HG02885 (cell line): ENCODE results near the gene RBX1.
"Not testable (repeated sequence)": the region's sequence is repeated elsewhere in the genome, so short reads cannot be mapped to it uniquely, and the experiment has no call there.

Experiments
- ATAC-seq: cut with Tn5 transposase; IDR thresholded peaks from one replicate; pipeline ENCODE4 v1.9.1; 2021; ENCODE audit warnings: mild to moderate bottlenecking; ENCODE audit not compliant: unreplicated experiment, poor library complexity

The RBX1 gene

DNA sequence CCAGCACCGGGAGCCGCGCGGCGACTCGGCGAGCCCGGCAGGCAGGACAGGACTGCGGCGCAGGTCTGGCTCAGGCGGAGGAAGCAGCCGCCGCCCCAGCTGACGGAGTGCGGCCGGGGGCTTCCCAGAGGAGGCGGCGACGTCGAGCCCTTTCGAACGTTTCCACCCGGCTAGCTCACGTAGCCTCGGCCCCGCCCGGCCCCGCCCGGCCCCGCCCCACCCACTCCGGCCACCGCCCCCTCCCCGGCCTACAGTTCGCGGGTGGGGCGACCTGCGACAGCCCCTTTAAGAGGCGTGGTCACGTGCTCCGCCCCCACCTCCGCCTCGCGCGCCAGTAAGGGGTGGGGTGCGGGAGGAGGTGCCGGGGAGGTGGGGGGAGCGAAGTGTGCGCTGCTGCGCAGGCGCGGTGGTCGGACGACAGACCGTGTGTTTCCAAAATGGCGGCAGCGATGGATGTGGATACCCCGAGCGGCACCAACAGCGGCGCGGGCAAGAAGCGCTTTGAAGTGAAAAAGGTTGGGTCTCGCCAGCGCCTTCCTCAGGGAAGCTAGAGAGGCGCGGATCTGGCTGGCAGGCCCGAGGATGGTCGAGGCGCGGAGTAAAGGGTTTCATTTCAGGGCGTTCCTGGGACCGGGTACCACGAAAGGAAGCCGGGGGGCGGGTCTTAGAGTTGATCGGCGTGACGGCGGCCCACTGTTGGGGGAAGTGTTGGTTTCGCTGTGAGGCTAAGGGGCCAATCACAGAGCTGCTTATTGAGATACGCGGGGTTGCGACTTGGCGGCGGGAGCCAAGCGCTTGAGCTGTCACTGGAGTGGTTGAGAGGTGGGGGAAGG, at the start of gene RBX1:
RBX1 (plus strand) TSS at position 417 of the 833 bp plus-strand sequence; CDS start at position 438, 21 bp downstream.
- peak; percentile 79 for ATAC-seq

DNA sequence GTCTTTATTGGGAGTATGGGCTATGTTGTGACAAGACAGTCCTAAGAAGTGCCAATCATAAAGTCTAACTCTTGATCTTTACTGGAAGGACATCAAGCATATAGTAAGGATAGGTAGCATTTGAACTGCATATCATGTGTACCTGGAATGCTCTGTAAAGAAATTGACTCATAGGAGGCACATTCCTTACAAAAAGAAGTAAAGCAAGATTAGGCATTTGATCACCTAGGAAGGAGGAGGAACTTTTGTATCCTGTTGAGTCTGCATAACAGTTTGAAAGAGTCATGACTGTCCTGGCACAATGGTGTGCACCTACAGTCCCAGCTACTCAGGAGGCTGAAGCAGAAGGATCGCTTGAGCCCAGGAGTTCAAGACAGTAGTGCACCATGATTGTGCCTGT, 47.1 kb upstream of the RBX1 start:
- ATAC-seq: no peak

DNA sequence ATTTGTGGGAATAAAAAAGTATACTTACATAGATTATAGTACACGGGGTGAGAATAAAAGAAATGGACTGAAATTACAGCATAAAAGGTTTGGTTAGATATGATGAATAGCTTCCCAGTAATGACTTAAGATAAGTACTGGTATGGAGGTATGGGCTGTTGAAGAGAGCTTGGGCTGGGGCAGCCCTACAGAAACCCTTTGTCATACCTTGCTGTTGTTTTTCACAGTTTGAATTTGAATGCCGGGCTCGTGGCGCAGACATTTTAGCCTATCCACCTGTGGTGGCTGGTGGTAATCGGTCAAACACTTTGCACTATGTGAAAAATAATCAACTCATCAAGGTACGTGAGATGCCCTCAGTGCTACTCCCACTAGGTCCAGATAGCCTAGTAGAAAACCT, 42.3 kb upstream of the RBX1 start:
- no peak for ATAC-seq

DNA sequence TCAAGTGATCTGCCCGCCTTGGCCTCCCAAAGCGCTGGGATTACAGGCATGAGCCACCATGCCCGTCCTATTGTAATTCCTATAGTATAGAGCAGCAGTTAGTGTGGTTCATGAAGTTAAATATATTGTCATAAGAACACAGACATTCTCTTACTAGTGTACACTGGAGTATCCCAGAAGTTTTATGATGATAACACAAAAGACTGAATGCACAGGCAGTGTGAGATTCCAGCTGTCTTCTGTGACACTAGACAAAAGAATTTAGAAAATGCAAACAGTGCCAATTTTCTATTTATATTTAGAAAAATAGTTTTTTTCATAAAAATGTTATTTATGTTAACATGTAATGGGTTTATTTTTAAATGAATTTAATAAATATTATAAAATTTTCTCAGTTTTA, 39.4 kb upstream of the RBX1 start:
- no peak for ATAC-seq

GRCh38 chr22:40912987-40913386, 38.2 kb upstream of the RBX1 start:
- not testable (repeated sequence) for ATAC-seq

DNA sequence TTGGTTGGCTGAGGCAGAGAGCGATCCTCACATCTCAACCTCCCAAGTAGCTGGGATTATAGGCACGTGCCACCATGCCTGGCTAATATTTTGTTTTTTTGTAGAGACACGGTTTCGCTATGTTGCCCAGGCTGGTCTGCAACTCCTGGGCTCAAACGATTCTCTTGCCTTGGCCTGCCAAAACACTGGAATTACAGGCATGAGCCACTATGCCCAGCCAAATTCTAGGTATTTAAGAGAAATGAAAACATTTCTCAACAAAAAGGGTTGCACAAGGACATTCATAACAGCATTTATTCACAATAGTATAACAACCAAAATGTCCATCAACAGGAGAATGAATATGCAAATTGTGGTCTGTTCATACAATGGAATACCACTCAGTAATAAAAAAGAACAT, 31.7 kb upstream of the RBX1 start:
- ATAC-seq: no peak

- ATAC-seq: no peak
Observed at GRCh38 chr22:40920526-40920925, 30.7 kb upstream of the RBX1 start.

DNA sequence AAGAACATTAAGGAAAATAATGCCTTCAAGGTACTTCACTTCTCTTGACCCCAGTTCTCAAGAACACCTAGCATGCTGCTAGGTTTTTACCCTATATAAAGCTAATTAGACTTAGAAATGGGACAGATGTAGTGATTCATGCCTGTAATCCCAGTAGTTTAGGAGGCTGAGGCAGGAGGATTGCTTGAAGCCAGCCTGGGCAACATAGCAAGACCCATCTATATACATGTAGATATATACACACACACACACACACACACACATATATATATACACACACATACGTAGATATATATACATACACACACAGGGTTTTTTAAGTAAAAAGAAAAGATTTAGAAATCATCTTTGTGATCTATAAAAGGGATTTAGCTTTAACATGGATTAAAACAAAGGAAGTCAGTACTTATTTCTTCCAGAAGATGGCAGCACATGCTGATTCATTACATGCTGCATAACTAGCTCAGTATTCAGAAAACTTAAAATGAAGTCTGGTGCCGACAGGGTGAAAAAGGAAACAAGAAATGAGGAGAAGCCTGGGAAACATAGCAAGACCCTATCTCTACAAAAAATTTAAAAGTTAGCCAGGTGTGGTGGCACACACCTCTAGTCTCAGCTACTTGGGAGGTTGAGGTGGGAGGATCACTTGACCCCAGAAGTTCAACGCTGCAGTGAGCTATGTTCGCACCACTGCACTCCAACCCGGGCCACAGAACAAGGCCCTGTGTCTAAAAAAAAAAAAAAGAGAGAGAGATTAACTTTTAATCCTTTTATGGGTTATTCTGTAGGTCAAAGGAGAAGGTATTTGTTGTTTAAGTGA, 28.5 kb upstream of the RBX1 start:
- ATAC-seq: no peak

GRCh38 chr22:40928657-40929056, 22.5 kb upstream of the RBX1 start:
- no peak for ATAC-seq

DNA sequence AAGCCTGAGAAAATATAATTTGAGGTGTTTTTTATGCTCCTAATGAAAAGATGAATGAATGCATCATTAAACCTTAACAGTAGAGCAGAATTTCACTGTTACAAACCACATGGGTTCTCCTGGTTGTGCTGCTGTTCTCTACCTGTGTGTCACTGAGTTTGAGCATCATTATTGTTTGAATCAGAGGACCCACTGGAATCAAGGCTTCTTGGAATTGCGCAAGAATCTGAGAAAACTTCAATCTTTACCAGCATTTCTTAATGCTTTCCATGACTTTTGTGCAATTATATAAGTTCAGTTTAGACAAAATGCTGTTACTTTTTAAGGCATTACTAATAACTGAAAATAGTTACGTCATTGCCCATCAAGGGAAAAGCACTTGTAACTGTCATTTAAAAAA, 18.8 kb upstream of the RBX1 start:
- ATAC-seq: no peak

DNA sequence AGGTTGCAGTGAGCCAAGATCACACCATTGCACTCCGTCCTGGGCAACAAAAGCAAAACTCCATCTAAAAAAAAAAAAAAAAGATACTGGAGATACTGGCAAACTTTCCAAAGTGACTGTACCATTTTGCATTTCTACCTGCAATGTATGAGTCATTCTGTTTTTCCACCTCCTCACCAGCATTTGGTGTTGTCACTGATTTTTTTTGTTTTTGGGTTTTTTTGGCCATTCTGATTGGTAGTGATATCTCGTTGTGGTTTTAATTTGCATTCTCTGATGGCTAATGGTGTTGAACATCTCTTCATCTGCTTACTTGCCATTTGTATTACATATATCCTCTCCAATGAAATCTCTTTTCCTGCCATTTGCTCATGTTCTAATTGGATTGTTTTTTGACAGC, 12.0 kb upstream of the RBX1 start:
- ATAC-seq: no peak

DNA sequence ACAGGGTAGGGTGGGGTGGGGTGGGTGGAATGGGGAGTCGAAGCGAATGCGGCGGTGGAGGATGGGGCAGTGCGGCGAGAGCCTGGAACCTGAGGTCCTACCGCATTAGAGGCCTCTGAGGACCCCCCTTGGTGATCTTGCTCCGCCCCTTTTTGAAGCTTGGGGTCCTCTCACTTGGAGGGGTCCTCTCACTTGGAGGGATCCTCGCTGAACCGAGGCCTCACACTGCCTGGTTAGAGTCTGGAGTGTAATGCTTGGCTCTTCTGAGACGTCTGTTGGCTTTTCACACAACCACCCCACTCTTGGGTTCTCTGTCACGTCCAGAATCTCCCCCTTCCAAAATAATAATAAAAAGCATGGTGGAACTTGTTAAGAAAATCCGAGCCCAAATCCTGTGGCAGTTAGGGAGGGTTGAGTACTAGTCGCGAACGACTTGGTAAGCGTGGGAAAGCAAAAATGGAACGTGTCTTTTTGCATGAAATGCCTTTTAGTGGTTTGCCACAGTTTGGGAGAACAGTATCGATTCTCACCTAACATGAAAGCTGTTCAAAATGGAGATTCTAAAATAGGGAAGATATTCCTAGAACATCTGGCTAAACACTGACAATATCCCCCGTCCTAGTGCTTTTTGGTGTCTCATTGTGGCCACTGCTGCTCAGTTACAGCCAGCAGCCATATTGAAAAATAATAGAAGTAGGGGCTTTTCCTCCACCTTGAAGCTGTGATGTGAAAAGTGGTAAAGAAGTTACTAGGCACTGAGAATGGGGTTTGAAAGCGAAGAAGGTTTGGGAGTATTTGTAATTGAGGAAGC, 822 bp downstream of the RBX1 start:
- ATAC-seq: no peak

DNA sequence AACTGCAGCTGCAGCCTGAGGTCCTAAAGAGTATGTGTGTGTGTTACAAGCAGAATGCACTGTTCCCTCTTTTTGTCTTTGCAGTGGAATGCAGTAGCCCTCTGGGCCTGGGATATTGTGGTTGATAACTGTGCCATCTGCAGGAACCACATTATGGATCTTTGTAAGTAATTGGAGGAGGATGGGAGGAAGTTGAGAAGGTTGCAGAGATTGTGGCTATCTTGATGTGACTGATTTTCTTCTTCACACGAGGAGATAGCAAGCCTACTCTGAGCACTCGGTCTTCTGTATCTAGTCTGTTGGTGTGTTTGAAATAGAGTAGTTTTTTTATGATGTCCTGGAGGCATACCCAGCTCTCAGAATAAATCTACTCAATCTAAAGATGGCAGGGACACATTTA, 2.3 kb downstream of the RBX1 start:
- ATAC-seq: no peak

- no peak for ATAC-seq
Observed at GRCh38 chr22:40954113-40954512, 2.9 kb downstream of the RBX1 start.

DNA sequence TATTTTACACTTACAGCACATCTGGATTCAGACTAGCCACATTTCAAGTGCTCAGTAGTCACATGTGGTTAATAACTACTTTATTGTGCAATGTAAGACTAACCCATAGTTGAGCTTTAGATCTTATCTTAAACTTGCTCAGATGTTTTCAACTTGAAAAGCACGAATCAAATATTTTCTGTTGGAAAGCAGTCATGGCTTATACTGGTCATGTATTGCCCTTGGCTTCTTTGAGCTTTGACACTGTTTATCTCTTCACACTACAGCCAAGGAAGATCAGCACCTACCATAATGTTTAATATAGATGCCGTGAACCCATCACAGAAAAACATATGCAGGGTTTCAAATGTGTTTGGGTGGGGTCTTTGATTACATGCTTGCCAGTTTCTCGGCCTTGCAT, 4.4 kb downstream of the RBX1 start:
- ATAC-seq: no peak

DNA sequence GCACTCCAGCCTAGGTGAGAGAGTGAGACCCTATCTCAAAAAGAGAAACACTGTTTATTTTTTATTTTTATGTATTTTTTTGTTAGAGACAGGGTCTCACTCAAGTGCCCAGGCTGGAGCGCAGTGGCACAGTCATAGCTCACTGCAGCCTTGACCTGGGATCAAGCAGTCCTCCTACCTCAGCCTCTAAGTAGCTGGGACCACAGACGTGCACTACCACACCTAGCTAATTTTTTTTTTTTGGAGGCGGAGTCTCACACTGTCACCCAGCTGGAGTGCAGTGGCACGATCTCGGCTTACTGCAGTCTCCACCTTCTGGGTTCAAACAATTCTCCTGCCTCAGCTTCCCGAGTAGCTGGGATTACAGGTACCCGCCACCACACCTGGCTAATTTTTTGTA, 6.4 kb downstream of the RBX1 start:
- no peak for ATAC-seq

DNA sequence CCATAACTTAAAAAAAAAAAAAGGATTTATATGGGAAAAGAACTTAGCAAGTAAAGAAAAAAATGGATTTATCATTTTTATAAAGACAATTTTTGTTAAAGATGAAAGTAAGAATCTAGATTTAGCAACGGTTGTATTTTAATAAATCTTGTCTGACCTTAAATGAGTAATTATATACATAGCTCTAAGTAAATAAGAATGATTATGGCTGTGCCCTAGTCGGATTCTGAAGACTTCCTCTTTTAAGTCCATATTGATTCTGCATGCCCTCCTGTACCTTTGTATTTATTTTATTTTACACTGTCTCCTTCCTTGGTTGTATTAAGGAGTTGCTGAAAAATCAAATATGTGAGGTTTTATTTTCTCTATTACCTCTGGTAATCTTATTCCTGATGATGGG, 7.1 kb downstream of the RBX1 start:
- ATAC-seq: no peak

DNA sequence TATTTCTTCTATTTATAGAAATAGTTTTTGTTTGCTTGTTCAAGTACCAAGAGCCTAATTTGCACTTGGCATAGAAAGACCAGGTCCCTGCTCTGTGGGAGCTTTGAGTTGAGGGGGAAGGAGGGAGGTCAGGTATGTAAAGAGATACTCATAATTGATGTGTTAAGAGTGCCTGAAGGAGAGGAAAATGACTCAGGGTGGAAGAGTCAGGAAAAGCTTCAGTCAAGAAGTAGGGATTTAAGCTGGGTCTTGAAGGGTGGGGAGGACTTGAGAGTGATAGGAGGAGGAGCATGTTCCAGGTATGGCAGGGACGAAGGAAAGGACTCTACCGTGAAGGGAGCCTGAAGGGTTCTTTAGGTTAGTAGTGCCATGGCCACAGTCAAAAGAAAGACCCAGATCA, 9.0 kb downstream of the RBX1 start:
- no peak for ATAC-seq

DNA sequence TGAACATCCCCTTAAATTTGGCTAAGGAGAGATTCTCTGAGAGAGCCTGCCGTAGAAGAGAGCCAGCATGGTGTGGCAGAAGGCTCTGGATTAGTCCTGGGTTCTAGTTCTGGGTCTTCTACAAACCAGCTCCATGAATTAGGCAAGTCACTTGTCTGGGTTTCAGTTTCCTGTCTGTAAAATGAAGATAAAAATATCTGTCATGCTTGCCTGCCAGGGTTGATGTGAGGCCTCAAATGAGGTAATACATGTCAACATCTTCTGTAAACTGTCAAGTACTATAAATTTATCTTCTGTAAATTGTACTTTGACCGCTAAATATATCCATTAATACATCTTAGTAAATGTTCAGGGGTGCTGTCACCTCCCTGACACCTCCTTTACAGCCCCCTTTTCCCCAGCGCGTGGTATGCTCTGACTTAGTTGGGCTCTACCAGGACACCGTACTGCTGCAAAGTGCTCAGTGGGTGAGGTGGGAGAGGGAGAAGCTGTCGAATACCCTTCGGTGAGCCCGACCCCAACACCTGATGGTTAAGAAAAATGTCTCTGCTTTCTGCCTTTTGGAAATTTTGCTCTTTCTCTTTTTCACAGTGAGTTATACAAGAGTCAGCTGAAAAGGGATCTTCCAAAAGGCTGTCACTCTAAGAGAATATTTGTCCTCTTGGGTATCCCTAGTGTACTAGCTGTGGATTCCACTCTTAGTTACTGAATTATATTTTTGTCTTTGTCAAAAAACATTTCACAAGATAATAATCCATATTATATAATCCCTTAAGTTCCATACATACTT, 15.0 kb downstream of the RBX1 start:
- ATAC-seq: no peak

DNA sequence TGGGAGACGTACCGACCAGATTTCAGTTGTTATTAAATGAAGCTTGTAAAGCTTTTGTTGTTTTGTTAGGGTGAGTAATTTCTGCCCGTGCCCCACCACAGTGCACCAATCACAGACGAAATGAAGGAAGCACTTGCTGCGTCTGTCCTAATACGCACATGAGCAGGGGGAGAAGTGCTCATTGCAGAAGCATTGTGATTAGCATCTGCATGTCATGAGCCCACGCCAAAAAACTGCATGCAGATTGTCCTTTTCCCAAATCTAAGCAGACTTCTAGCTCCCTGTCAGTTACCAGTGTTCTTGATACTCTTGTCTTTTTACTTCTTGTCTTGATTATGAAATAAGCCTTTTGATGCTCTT, 15.5 kb downstream of the RBX1 start:
- ATAC-seq: no peak
